Measurements from ENCODE around the gene LBH.

The LBH gene

GRCh38 chr2:30276455-30276911, 45.1 kb downstream of the LBH start:
- ATAC-seq (ENCODE audit: insufficient read depth, low read depth) = no peak
- H3K36me3 ChIP-seq (ENCODE audit: insufficient read depth, low read length) = no peaks in the 10 kb centered on the region
- H3K27ac ChIP-seq (ENCODE audit: low read length) = no peak overlapping the region
- no peak overlapping the region for H3K4me3 ChIP-seq (ENCODE audit: low read depth in 1 of 2, low read length in 2 of 2)
- TF ChIP-seq CTCF (IDR thresholded peaks at IDR 0.05; ENCODE audit: borderline replicate concordance, extremely low read depth, low read length, poor library complexity, severe bottlenecking) (no peak), EZH2 (IDR thresholded peaks at IDR 0.05; ENCODE audit: borderline replicate concordance, low read depth, low read length, severe bottlenecking) (no peak)
- H3K27me3 ChIP-seq (ENCODE audit: insufficient read depth, low read length, poor library complexity) = no peaks in the 10 kb centered on the region
- no peak for DNase-seq
- H3K4me1 ChIP-seq (ENCODE audit: insufficient read depth, low read length) = peaks cover 6% of the 10 kb centered on the region
- H3K9ac ChIP-seq (ENCODE audit: low read depth, low read length) = no peak overlapping the region
- no peaks in the 10 kb centered on the region for H3K9me3 ChIP-seq (ENCODE audit: insufficient read depth, low read length, severe bottlenecking)
- no peak overlapping the region for H2AFZ ChIP-seq (ENCODE audit: low read depth, low read length)
- H3K79me2 ChIP-seq (ENCODE audit: insufficient read depth, low read length) = no peaks in the 10 kb centered on the region
- H3K4me2 ChIP-seq (ENCODE audit: insufficient read depth, low read length) = no peak overlapping the region
- H4K20me1 ChIP-seq (ENCODE audit: insufficient read depth, low read length) = no peaks in the 10 kb centered on the region

- H3K27me3 ChIP-seq (ENCODE audit: insufficient read depth, low read length, poor library complexity) = no peaks in the 10 kb centered on the region
- no peaks in the 10 kb centered on the region for H3K79me2 ChIP-seq (ENCODE audit: insufficient read depth, low read length)
- no peak overlapping the region for H3K27ac ChIP-seq (ENCODE audit: low read length)
- no peaks in the 10 kb centered on the region for H3K36me3 ChIP-seq (ENCODE audit: insufficient read depth, low read length)
- TF ChIP-seq EZH2 (IDR thresholded peaks at IDR 0.05; ENCODE audit: borderline replicate concordance, low read depth, low read length, severe bottlenecking) (no peak), CTCF (IDR thresholded peaks at IDR 0.05; ENCODE audit: borderline replicate concordance, extremely low read depth, low read length, poor library complexity, severe bottlenecking) (no peak)
- no peak overlapping the region for H3K9ac ChIP-seq (ENCODE audit: low read depth, low read length)
- no peak overlapping the region for H2AFZ ChIP-seq (ENCODE audit: low read depth, low read length)
- no peaks in the 10 kb centered on the region for H4K20me1 ChIP-seq (ENCODE audit: insufficient read depth, low read length)
- no peak for DNase-seq
- H3K4me1 ChIP-seq (ENCODE audit: insufficient read depth, low read length) = peaks cover 6% of the 10 kb centered on the region
- H3K9me3 ChIP-seq (ENCODE audit: insufficient read depth, low read length, severe bottlenecking) = no peaks in the 10 kb centered on the region
- no peak overlapping the region for H3K4me3 ChIP-seq (ENCODE audit: low read depth in 1 of 2, low read length in 2 of 2)
- ATAC-seq (ENCODE audit: insufficient read depth, low read depth) = no peak
- no peak overlapping the region for H3K4me2 ChIP-seq (ENCODE audit: insufficient read depth, low read length)
Observed at GRCh38 chr2:30277582-30277981, 46.2 kb downstream of the LBH start.

GRCh38 chr2:30278419-30278818, 47.1 kb downstream of the LBH start:
- no peaks in the 10 kb centered on the region for H3K79me2 ChIP-seq (ENCODE audit: insufficient read depth, low read length)

More at GRCh38 chr2:30278419-30278818, 47.1 kb downstream of the LBH start:
- Histone ChIP-seq H3K9ac (ENCODE audit: low read depth, low read length) (no peak overlapping the region), H3K4me3 (ENCODE audit: low read depth in 1 of 2, low read length in 2 of 2) (no peak overlapping the region), H3K9me3 (ENCODE audit: insufficient read depth, low read length, severe bottlenecking) (no peaks in the 10 kb centered on the region), H3K4me2 (ENCODE audit: insufficient read depth, low read length) (no peak overlapping the region), H4K20me1 (ENCODE audit: insufficient read depth, low read length) (no peaks in the 10 kb centered on the region), H3K4me1 (ENCODE audit: insufficient read depth, low read length) (peaks cover 6% of the 10 kb centered on the region), H3K27me3 (ENCODE audit: insufficient read depth, low read length, poor library complexity) (no peaks in the 10 kb centered on the region), H2AFZ (ENCODE audit: low read depth, low read length) (peak overlapping the region; percentile 12; the same call in 1 of the 2 replicates), H3K27ac (ENCODE audit: low read length) (no peak overlapping the region), H3K36me3 (ENCODE audit: insufficient read depth, low read length) (no peaks in the 10 kb centered on the region)
- DNase-seq (no peak), ATAC-seq (ENCODE audit: insufficient read depth, low read depth) (no peak)
- no peak for TF ChIP-seq EZH2 (IDR thresholded peaks at IDR 0.05; ENCODE audit: borderline replicate concordance, low read depth, low read length, severe bottlenecking)
- no peak for TF ChIP-seq CTCF (IDR thresholded peaks at IDR 0.05; ENCODE audit: borderline replicate concordance, extremely low read depth, low read length, poor library complexity, severe bottlenecking)
